GM23248 (cell line): ENCODE measurements around the gene MAP2. TPM values are rescaled to one million over a fixed set of nuclear protein-coding genes. Genes with fewer than 3 reads are reported as not detected.

Source experiments
- DNase-seq: peaks from one replicate; pipeline ENCODE4 v3.0.0-alpha.2; 2015
- H2AFZ ChIP-seq: fragments of 200-600 bp; sonication (generic); 2 replicates; pipeline ENCODE4 v1.6.1; 2016; ENCODE audit warnings: antibody characterized with exemption
- H3F3A ChIP-seq: fragments of 200-600 bp; sonication (generic); 2 replicates; pipeline ENCODE4 v1.6.1; 2016; ENCODE audit warnings: mild to moderate bottlenecking, antibody characterized with exemption, mixed run types; ENCODE audit not compliant: insufficient read depth
- H3K27ac ChIP-seq: fragments of 200-600 bp; sonication (generic); 2 replicates; pipeline ENCODE4 v1.5.1; 2016; ENCODE audit warnings: mild to moderate bottlenecking
- H3K27me3 ChIP-seq: fragments of 200-600 bp; sonication (generic); replicated peaks from 2 replicates; pipeline ENCODE4 v1.6.1; 2016; ENCODE audit warnings: mild to moderate bottlenecking; ENCODE audit not compliant: insufficient read depth
- H3K36me3 ChIP-seq: fragments of 200-600 bp; sonication (generic); 2 replicates; pipeline ENCODE4 v1.6.1; 2016; ENCODE audit warnings: low read depth, mild to moderate bottlenecking
- H3K4me1 ChIP-seq: fragments of 200-600 bp; sonication (generic); 2 replicates; pipeline ENCODE4 v1.6.1; 2016; ENCODE audit warnings: mild to moderate bottlenecking; ENCODE audit not compliant: insufficient read depth
- H3K4me2 ChIP-seq: fragments of 200-600 bp; sonication (generic); one replicate; pipeline ENCODE4 v1.6.1; 2016; ENCODE audit warnings: mild to moderate bottlenecking; ENCODE audit not compliant: unreplicated experiment
- H3K4me3 ChIP-seq: fragments of 200-600 bp; sonication (generic); 2 replicates; pipeline ENCODE4 v1.5.1; 2016; ENCODE audit warnings: mild to moderate bottlenecking
- H3K79me2 ChIP-seq: fragments of 200-600 bp; sonication (generic); 2 replicates; pipeline ENCODE4 v1.6.1; 2016; ENCODE audit warnings: mild to moderate bottlenecking; ENCODE audit not compliant: insufficient read depth
- H3K9ac ChIP-seq: fragments of 200-600 bp; sonication (generic); 2 replicates; pipeline ENCODE4 v1.6.1; 2016; ENCODE audit warnings: mild to moderate bottlenecking
- H3K9me2 ChIP-seq: fragments of 200-600 bp; sonication (generic); 2 replicates; pipeline ENCODE4 v1.6.1; 2016; ENCODE audit warnings: mixed run types, mild to moderate bottlenecking, moderate library complexity; ENCODE audit not compliant: insufficient read depth
- H3K9me3 ChIP-seq: fragments of 200-600 bp; sonication (generic); one replicate; pipeline ENCODE4 v1.6.1; 2017; ENCODE audit warnings: low read depth
- H4K20me1 ChIP-seq: fragments of 200-600 bp; sonication (generic); 2 replicates; pipeline ENCODE4 v1.6.0; 2016; ENCODE audit not compliant: insufficient read depth
- EZH2 ChIP-seq: fragments of 200-600 bp; sonication (generic); IDR thresholded peaks from 2 replicates; pipeline ENCODE4 v1.6.1; 2018; ENCODE audit warnings: antibody characterized with exemption, mild to moderate bottlenecking; ENCODE audit not compliant: insufficient read depth, poor library complexity, severe bottlenecking
- EZH2phosphoT487 ChIP-seq: fragments of 200-600 bp; sonication (generic); IDR thresholded peaks from 2 replicates; pipeline ENCODE4 v1.6.1; 2018; ENCODE audit warnings: antibody characterized with exemption, moderate library complexity, mild to moderate bottlenecking, low read depth; ENCODE audit not compliant: insufficient read depth
- WGBS, 2 experiments: methylation state at CpG; one replicate each; pipeline ENCODE4 v1.1.6; 2015 to 2017; ENCODE audit warnings: low lambda C conversion rate in 2 of 2, low coverage in 1 of 2; ENCODE audit errors: missing lambda C conversion rate in 2 of 2; 5-methylcytosine and 5-hydroxymethylcytosine counted together
- in situ Hi-C: fragments of 300-500 bp; cut with MboI; formaldehyde crosslinking; loops from 2 replicates; pipeline ENCODE4 v1.15.0; 2020
- polyA plus RNA-seq: library from polyadenylated mRNA; unstranded; fragments of >200 nt; fragmentation: Nextera tagmentation; extraction: Ambion mirVana; gene quantifications from 2 replicates; pipeline ENCODE4 v1.2.1, GENCODE V29; 2016
- total RNA-seq: library from RNA; depleted of rRNA; stranded (reverse); fragments of >200 nt; shearing (Covaris generic); gene quantifications from 2 replicates; pipeline ENCODE4 v1.2.3, GENCODE V29; 2014

MAP2 gene
- total and polyA plus RNA-seq, 2 experiments from 2014 or later: 1.1 to 7.6 TPM

- no peaks in the 10 kb centered on the region for H3F3A ChIP-seq
- no peak overlapping the region for H3K4me2 ChIP-seq
- H3K27me3 ChIP-seq: no peaks in the 10 kb centered on the region
- no peaks in the 10 kb centered on the region for H3K79me2 ChIP-seq
- no peaks in the 10 kb centered on the region for H3K9me3 ChIP-seq
- in situ Hi-C loops: no loop called here
- TF ChIP-seq EZH2phosphoT487 (no peak), EZH2 (no peak)
- no peak overlapping the region for H3K27ac ChIP-seq
- no peak for DNase-seq
- no peaks in the 10 kb centered on the region for H4K20me1 ChIP-seq
- no peaks in the 10 kb centered on the region for H3K9me2 ChIP-seq
- H2AFZ ChIP-seq: no peak overlapping the region
- H3K4me1 ChIP-seq: no peaks in the 10 kb centered on the region
- no peaks in the 10 kb centered on the region for H3K36me3 ChIP-seq
- no peak overlapping the region for H3K4me3 ChIP-seq
- no peak overlapping the region for H3K9ac ChIP-seq
Measured at GRCh38 chr2:209584472-209584871, 160.6 kb downstream of the MAP2 start.

GRCh38 chr2:209584915-209585314 is 161.1 kb downstream of the MAP2 start:
- no peak overlapping the region for H3K4me2 ChIP-seq
- H3K4me3 ChIP-seq: no peak overlapping the region
- H3K9me2 ChIP-seq: no peaks in the 10 kb centered on the region
- H3F3A ChIP-seq: no peaks in the 10 kb centered on the region
- H3K27ac ChIP-seq: no peak overlapping the region
- H2AFZ ChIP-seq: no peak overlapping the region
- 49 to 58% methylated on average over 5 of the region's 5 CpGs for WGBS, 2 experiments
- no peaks in the 10 kb centered on the region for H4K20me1 ChIP-seq
- H3K79me2 ChIP-seq: no peaks in the 10 kb centered on the region
- TF ChIP-seq EZH2phosphoT487: no peak
- no peak for TF ChIP-seq EZH2
- no peaks in the 10 kb centered on the region for H3K27me3 ChIP-seq
- DNase-seq: no peak
- no peaks in the 10 kb centered on the region for H3K36me3 ChIP-seq
- in situ Hi-C loops: no loop called here
- no peaks in the 10 kb centered on the region for H3K9me3 ChIP-seq
- H3K9ac ChIP-seq: no peak overlapping the region
- no peaks in the 10 kb centered on the region for H3K4me1 ChIP-seq

- DNase-seq: no peak
- Histone ChIP-seq H2AFZ (no peak overlapping the region), H3K27me3 (no peaks in the 10 kb centered on the region), H3K4me2 (no peak overlapping the region), H3K36me3 (no peaks in the 10 kb centered on the region), H3K4me3 (no peak overlapping the region), H3K9me2 (no peaks in the 10 kb centered on the region), H3K79me2 (no peaks in the 10 kb centered on the region), H3K9ac (no peak overlapping the region), H3K27ac (no peak overlapping the region), H3K4me1 (no peaks in the 10 kb centered on the region), H3F3A (no peaks in the 10 kb centered on the region), H4K20me1 (no peaks in the 10 kb centered on the region), H3K9me3 (no peaks in the 10 kb centered on the region)
- TF ChIP-seq EZH2: no peak
- TF ChIP-seq EZH2phosphoT487: no peak
- in situ Hi-C loops: no loop called here
- WGBS, 2 experiments: 10 to 22% methylated on average over 2 of the region's 2 CpGs
Measured at GRCh38 chr2:209591021-209591420, 167.2 kb downstream of the MAP2 start.

GRCh38 chr2:209592106-209592505 is 168.3 kb downstream of the MAP2 start:
- no peak overlapping the region for H3K27ac ChIP-seq
- in situ Hi-C loops: no loop called here

GRCh38 chr2:209593930-209594329 is 170.1 kb downstream of the MAP2 start:
- Histone ChIP-seq H3F3A (no peaks in the 10 kb centered on the region), H3K27me3 (no peaks in the 10 kb centered on the region), H4K20me1 (no peaks in the 10 kb centered on the region), H3K27ac (no peak overlapping the region), H3K9me3 (no peaks in the 10 kb centered on the region), H3K4me1 (no peaks in the 10 kb centered on the region), H2AFZ (no peak overlapping the region), H3K4me3 (no peak overlapping the region), H3K9me2 (no peaks in the 10 kb centered on the region), H3K9ac (no peak overlapping the region), H3K4me2 (no peak overlapping the region), H3K79me2 (no peaks in the 10 kb centered on the region), H3K36me3 (no peaks in the 10 kb centered on the region)
- in situ Hi-C loops: no loop called here
- DNase-seq: no peak
- 84% methylated on average over 6 of the region's 6 CpGs for WGBS, 2 experiments
- TF ChIP-seq EZH2phosphoT487: no peak
- TF ChIP-seq EZH2: no peak

More at GRCh38 chr2:209592106-209592505, 168.3 kb downstream of the MAP2 start:
- Histone ChIP-seq H4K20me1 (no peaks in the 10 kb centered on the region), H3K9me2 (no peaks in the 10 kb centered on the region), H3F3A (no peaks in the 10 kb centered on the region), H3K9ac (no peak overlapping the region), H3K4me2 (no peak overlapping the region), H3K4me3 (no peak overlapping the region), H3K4me1 (no peaks in the 10 kb centered on the region), H3K9me3 (no peaks in the 10 kb centered on the region), H3K36me3 (no peaks in the 10 kb centered on the region), H2AFZ (no peak overlapping the region), H3K79me2 (no peaks in the 10 kb centered on the region), H3K27me3 (no peaks in the 10 kb centered on the region)
- WGBS, 2 experiments: 27 to 31% methylated on average over 3 of the region's 3 CpGs
- no peak for DNase-seq
- TF ChIP-seq EZH2 (no peak), EZH2phosphoT487 (no peak)
